ENCODE data around the gene NCL. TPM values are rescaled to one million over a fixed set of nuclear protein-coding genes. Genes with fewer than 3 reads are reported as not detected.

NCL gene
- total RNA-seq, 3 donors from 2014 or later = 179 to 234 (median 189) TPM

DNA sequence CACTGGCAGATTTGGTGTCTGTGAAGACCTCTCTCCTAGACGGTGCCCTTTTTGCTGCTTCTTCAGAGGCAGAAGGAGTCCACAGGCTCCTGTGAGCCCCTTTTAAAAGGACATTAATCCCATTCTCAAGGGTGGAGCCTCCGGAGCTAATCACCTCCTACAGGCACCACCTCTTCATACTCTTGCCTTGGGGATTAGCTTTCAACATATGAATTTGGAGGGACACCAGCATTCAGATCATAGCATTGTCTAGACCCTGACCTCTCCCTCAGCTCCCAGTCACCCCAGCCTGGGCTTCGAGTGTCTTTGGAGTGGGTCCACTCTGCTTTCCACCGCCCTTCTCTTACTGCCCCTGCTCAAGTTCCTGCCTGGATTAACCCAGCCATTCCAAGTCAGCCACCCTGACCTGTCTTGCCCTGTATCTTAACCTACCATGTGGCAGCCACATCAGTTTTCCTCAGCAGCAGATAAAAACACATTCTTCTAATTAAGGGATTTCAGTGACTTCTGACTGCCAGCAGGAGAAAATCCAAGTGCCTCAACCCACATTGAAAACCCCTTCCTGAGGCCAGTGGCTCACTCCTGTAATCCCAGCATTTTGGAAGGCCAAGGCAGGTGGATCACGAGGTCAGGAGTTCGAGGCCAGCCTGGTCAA is 6.1 kb upstream of the NCL start:
- intact Hi-C loops (cut with DNase I; ENCODE audit: low total_unique reads) = no loop called here
- Histone ChIP-seq H3K27me3 (no peaks in the 10 kb centered on the region), H3K4me3 (no peak overlapping the region), H3K27ac (no peak overlapping the region), H3K4me1 (peaks cover 2 to 6% of the 10 kb centered on the region in 2 donors), H3K9me3 (no peaks in the 10 kb centered on the region), H3K36me3 (no peaks in the 10 kb centered on the region)
- TF ChIP-seq POLR2AphosphoS5 (IDR thresholded peaks at IDR 0.05) (no peak), POLR2A (IDR thresholded peaks at IDR 0.05) (no peak)
- TF ChIP-seq, protein P1, sequence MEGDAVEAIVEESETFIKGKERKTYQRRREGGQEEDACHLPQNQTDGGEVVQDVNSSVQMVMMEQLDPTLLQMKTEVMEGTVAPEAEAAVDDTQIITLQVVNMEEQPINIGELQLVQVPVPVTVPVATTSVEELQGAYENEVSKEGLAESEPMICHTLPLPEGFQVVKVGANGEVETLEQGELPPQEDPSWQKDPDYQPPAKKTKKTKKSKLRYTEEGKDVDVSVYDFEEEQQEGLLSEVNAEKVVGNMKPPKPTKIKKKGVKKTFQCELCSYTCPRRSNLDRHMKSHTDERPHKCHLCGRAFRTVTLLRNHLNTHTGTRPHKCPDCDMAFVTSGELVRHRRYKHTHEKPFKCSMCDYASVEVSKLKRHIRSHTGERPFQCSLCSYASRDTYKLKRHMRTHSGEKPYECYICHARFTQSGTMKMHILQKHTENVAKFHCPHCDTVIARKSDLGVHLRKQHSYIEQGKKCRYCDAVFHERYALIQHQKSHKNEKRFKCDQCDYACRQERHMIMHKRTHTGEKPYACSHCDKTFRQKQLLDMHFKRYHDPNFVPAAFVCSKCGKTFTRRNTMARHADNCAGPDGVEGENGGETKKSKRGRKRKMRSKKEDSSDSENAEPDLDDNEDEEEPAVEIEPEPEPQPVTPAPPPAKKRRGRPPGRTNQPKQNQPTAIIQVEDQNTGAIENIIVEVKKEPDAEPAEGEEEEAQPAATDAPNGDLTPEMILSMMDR (IDR thresholded peaks at IDR 0.05) = no peak
- no peak for DNase-seq (ENCODE audit: low spot score in 2 of 2)

DNA sequence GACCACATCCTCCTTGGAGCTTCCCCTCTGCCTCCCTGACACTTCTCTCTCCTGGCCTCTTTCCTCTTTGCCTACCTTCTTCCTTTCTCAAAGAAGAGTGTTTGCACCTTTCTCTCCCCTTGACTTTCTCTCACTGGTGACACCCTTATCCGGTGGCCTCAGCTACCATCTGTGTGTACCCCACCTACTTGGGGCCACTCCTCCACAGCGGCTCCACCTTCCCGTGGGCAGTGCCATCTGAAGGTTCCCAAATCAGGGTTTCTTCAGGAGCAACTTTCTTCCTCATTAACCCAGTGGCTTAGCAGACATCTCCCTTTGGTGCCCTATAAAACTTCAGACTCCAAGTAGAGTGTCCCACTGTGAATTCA is 5.3 kb upstream of the NCL start:
- Histone ChIP-seq H3K9me3 (no peaks in the 10 kb centered on the region), H3K27me3 (no peaks in the 10 kb centered on the region), H3K4me3 (no peak overlapping the region), H3K4me1 (peaks cover 3 to 7% of the 10 kb centered on the region in 2 donors), H3K36me3 (no peaks in the 10 kb centered on the region), H3K27ac (no peak overlapping the region)
- intact Hi-C loops (cut with DNase I; ENCODE audit: low total_unique reads) = no loop called here
- no peak for DNase-seq (ENCODE audit: low spot score in 2 of 2)
- TF ChIP-seq POLR2AphosphoS5 (IDR thresholded peaks at IDR 0.05) (no peak), POLR2A (IDR thresholded peaks at IDR 0.05) (no peak)
- TF ChIP-seq, protein P1 (IDR thresholded peaks at IDR 0.05) = no peak

DNA sequence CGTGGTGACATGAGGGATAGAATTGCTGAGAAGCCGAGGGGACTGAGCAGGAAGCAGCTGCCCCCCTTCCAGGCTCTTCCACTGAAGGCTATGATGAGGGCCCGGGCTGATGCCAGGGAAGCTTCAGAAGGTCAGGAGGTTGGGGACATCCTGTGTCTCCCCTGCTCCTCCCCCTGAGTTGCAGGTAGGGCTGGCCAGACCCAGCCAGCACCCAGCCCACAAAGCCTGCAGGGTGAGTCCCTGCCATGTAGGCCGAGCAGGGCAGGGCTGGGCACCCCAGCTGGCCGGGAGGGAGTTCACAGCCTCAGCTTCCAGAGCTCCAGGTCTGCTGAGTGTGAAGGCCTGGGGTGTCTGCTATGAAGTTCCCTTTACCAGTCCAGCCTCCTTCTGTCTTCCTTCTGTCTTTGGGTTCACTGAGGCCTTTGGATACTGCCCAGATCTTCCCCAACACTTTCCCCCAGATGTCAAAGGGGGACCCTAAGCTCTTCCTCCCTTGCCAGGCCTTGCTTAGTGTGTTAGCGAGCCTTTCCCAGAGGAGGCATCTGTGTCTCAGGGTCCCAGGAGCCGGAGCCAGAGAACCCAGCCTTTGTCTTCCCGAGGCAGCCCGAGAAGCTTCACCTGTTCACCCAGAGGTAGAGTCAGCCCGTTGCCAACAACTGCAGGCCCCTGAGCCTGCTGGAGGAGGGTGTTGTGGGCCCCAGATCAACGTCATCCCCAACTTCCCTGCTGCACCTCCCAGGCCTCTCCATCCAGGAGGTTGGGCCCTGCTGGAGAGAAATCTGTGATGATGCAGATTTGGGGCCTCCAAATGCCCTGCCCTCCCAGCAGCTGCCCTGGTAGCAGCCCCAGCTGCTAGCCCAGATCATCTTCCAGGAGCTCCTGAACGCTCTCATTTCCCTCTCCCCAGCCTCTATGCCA is 3.6 kb upstream of the NCL start:
- Histone ChIP-seq H3K36me3 (no peaks in the 10 kb centered on the region), H3K4me1 (peaks cover 3 to 13% of the 10 kb centered on the region in 2 donors), H3K27me3 (no peaks in the 10 kb centered on the region), H3K27ac (no peak overlapping the region), H3K9me3 (no peaks in the 10 kb centered on the region), H3K4me3 (no peak overlapping the region)
- TF ChIP-seq POLR2AphosphoS5 (IDR thresholded peaks at IDR 0.05) = no peak
- no peak for TF ChIP-seq POLR2A (IDR thresholded peaks at IDR 0.05)
- TF ChIP-seq, protein P1 (IDR thresholded peaks at IDR 0.05) = no peak
- intact Hi-C loops (cut with DNase I; ENCODE audit: low total_unique reads) = no loop called here
- no peak for DNase-seq (ENCODE audit: low spot score in 2 of 2)

DNA sequence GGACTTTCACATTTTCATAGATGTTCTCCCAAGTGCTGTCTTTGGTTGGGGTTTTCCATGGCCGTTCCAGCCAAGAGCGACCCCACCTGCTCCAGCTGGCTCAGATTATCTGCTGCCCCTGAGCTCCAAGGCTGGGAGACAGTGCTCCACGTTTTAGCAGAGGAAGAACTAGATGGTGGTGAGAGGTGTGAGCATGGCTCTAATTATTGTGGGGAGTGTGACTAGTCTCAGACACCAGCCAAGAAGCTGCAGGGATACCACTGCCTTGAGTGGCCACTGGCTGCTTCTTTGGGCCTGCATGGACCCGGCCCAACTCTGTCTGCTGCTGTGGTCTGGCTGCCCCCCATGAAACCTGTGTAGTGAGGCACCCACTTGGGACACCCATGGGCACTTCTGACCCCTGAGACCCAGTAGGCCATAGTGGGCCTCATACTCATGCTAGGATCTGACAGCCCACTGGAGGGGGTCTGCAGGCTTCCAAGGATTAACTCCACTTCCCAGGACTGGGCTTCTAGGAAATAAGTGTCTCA is 2.8 kb upstream of the NCL start:
- Histone ChIP-seq H3K4me3 (no peak overlapping the region), H3K9me3 (no peaks in the 10 kb centered on the region), H3K4me1 (peaks cover 3 to 19% of the 10 kb centered on the region in 2 donors), H3K27ac (no peak overlapping the region), H3K27me3 (no peaks in the 10 kb centered on the region), H3K36me3 (no peaks in the 10 kb centered on the region)
- intact Hi-C loops (cut with DNase I; ENCODE audit: low total_unique reads) = no loop called here
- TF ChIP-seq, protein P1 (IDR thresholded peaks at IDR 0.05) = no peak
- TF ChIP-seq POLR2AphosphoS5 (IDR thresholded peaks at IDR 0.05) (no peak), POLR2A (IDR thresholded peaks at IDR 0.05) (no peak)
- no peak for DNase-seq (ENCODE audit: low spot score in 2 of 2)
